GM12878 (cell line): Measurements from ENCODE around the gene UBAC2. TPM values are rescaled to one million over a fixed set of nuclear protein-coding genes. Genes with fewer than 3 reads are reported as not detected.

Experiments
- ATAC-seq: fragments of 200-7000 bp; cut with Tn5 transposase; 3 replicates; pipeline ENCODE4 v1.9.1; 2020; ENCODE audit warnings: mild to moderate bottlenecking, moderate library complexity
- BruUV-seq: library from RNA; stranded (reverse); fragments of 400-500 nt; replicated peaks from 2 replicates; lab custom pipeline; 2021; lab: Mats Ljungman, UMichigan
- CTCF ChIA-PET: fragments of 300-600 bp; sonication (Branson Sonifier 250); formaldehyde crosslinking; extraction: SDS; loops from one replicate; lab custom pipeline; 2021; ENCODE audit warnings: inconsistent platforms; lab: Yijun Ruan, JAX
- POLR2A ChIA-PET: fragments of 350-600 bp; formaldehyde crosslinking; extraction: SDS; loops from one replicate; lab custom pipeline; 2021; ENCODE audit warnings: inconsistent platforms; lab: Charles Lee
- RAD21 ChIA-PET: fragments of 300-600 bp; sonication (Branson Sonifier 250); formaldehyde crosslinking; loops from one replicate; lab custom pipeline; 2023; ENCODE audit warnings: antibody characterized with exemption; ENCODE audit not compliant: unreplicated experiment; lab: Charles Lee
- SMC1A ChIA-PET: fragments of 300-600 bp; sonication (Branson Sonifier 250); formaldehyde crosslinking; loops from one replicate; lab custom pipeline; 2023; ENCODE audit not compliant: unreplicated experiment, uncharacterized antibody; lab: Charles Lee
- DNase-seq: peaks from one replicate; pipeline ENCODE4 v3.0.0-alpha.2; 2011; ENCODE audit warnings: low read depth, low spot score
- FAIRE-seq: peaks from 3 replicates; lab custom pipeline; 2011; peaks lifted over from hg19 to GRCh38; lab: Jason Lieb, UNC
- H2AFZ ChIP-seq: 2 replicates; pipeline ENCODE4 v1.6.0; 2011; ENCODE audit warnings: low read depth, low read length, control low read depth; ENCODE audit not compliant: control insufficient read depth
- H3K27ac ChIP-seq: 2 replicates; pipeline ENCODE4 v1.5.1; 2011; ENCODE audit warnings: control low read depth; ENCODE audit not compliant: control insufficient read depth, insufficient read depth
- H3K27me3 ChIP-seq, 2 experiments: replicated peaks in 1 of 2; 2 replicates each; pipeline versions ENCODE4 v1.6.0 to v1.6.1; 2011; ENCODE audit warnings: low read length in 1 of 2; ENCODE audit not compliant: control insufficient read depth in 2 of 2, insufficient read depth in 2 of 2
- H3K36me3 ChIP-seq, 2 experiments: 2 replicates each; pipeline ENCODE4 v1.5.1; 2011; ENCODE audit warnings: low read length in 1 of 2; ENCODE audit not compliant: control insufficient read depth in 2 of 2, insufficient read depth in 2 of 2
- H3K4me1 ChIP-seq: 2 replicates; pipeline ENCODE4 v1.6.1; 2011; ENCODE audit warnings: mild to moderate bottlenecking, low read length, moderate library complexity, mixed read lengths; ENCODE audit not compliant: control insufficient read depth, insufficient read depth
- H3K4me2 ChIP-seq: 2 replicates; pipeline ENCODE4 v1.6.0; 2011; ENCODE audit warnings: control low read depth; ENCODE audit not compliant: control insufficient read depth, insufficient read depth
- H3K4me3 ChIP-seq: fragments of 200-600 bp; sonication (generic); 2 replicates; pipeline ENCODE4 v1.5.1; 2016
- H3K79me2 ChIP-seq: 2 replicates; pipeline ENCODE4 v1.6.0; 2011; ENCODE audit warnings: low read length; ENCODE audit not compliant: control insufficient read depth, insufficient read depth
- H3K9ac ChIP-seq: 2 replicates; pipeline ENCODE4 v1.8.0; 2011; ENCODE audit warnings: low read length, control low read depth, mixed read lengths; ENCODE audit not compliant: control insufficient read depth, insufficient read depth
- H3K9me3 ChIP-seq: replicated peaks from 3 replicates; pipeline ENCODE4 v1.5.1; 2011; ENCODE audit warnings: mild to moderate bottlenecking, low read length; ENCODE audit not compliant: control insufficient read depth, insufficient read depth
- H4K20me1 ChIP-seq: 2 replicates; pipeline ENCODE4 v1.6.0; 2011; ENCODE audit not compliant: control insufficient read depth, insufficient read depth
- ASH2L ChIP-seq: fragments of 300-600, 200-600 bp; sonication (generic); IDR thresholded peaks from 2 replicates; pipeline ENCODE4 v1.6.1; 2017; ENCODE audit warnings: low read depth, mild to moderate bottlenecking, borderline replicate concordance
- CREM ChIP-seq: IDR thresholded peaks from 2 replicates; pipeline ENCODE4 v1.6.1; 2014; ENCODE audit warnings: antibody characterized with exemption, low read depth
- E2F4 ChIP-seq: IDR thresholded peaks from 2 replicates; pipeline ENCODE4 v1.6.1; 2012; ENCODE audit warnings: low read depth, low read length, improper control_type of control experiment
- EED ChIP-seq: sonication (generic); IDR thresholded peaks from 2 replicates; pipeline ENCODE4 v1.6.1; 2016; ENCODE audit warnings: antibody characterized with exemption, low read depth
- KDM1A ChIP-seq: fragments of 200-600 bp; sonication (generic); IDR thresholded peaks from 2 replicates; pipeline ENCODE4 v1.6.1; 2016; ENCODE audit warnings: borderline replicate concordance
- KLF5 ChIP-seq: fragments of 450-650 bp; IDR thresholded peaks from 2 replicates; pipeline ENCODE4 v1.6.1; 2014; ENCODE audit warnings: mild to moderate bottlenecking; ENCODE audit not compliant: partially characterized antibody
- LARP7 ChIP-seq: fragments of 450-650 bp; IDR thresholded peaks from 2 replicates; pipeline ENCODE4 v1.6.1; 2017; ENCODE audit warnings: mild to moderate bottlenecking
- MAX ChIP-seq: IDR thresholded peaks from 2 replicates; pipeline ENCODE4 v1.6.1; 2012; ENCODE audit warnings: low read depth, low read length, improper control_type of control experiment
- MEF2A ChIP-seq: IDR thresholded peaks from 2 replicates; pipeline ENCODE4 v1.6.1; 2011; ENCODE audit warnings: low read depth, mild to moderate bottlenecking, low read length, moderate library complexity; ENCODE audit not compliant: insufficient read depth
- NR2C2 ChIP-seq: IDR thresholded peaks from 2 replicates; pipeline ENCODE4 v1.6.1; 2011; ENCODE audit warnings: borderline replicate concordance, low read depth; ENCODE audit not compliant: control insufficient read depth, insufficient read length
- PBX3 ChIP-seq: IDR thresholded peaks from 2 replicates; pipeline ENCODE4 v1.6.1; 2011; ENCODE audit warnings: mild to moderate bottlenecking, low read depth, low read length, moderate library complexity; ENCODE audit not compliant: insufficient replicate concordance
- RAD21 ChIP-seq: IDR thresholded peaks from 2 replicates; pipeline ENCODE4 v1.6.1; 2011; ENCODE audit warnings: mild to moderate bottlenecking, low read depth, low read length, moderate library complexity; ENCODE audit not compliant: insufficient read depth
- RELB ChIP-seq: fragments of 450-650 bp; IDR thresholded peaks from 2 replicates; pipeline ENCODE4 v1.6.1; 2017; ENCODE audit warnings: low read depth, mild to moderate bottlenecking, moderate library complexity
- SMC3 ChIP-seq: IDR thresholded peaks from 2 replicates; pipeline ENCODE4 v1.6.1; 2011; ENCODE audit warnings: low read length, improper control_type of control experiment, borderline replicate concordance
- TAF1 ChIP-seq: IDR thresholded peaks from 2 replicates; pipeline ENCODE4 v1.6.1; 2011; ENCODE audit warnings: mild to moderate bottlenecking, low read depth, low read length, borderline replicate concordance
- YY1 ChIP-seq: IDR thresholded peaks from 2 replicates; pipeline ENCODE4 v1.6.1; 2011; ENCODE audit warnings: low read depth, mild to moderate bottlenecking, low read length
- whole genome bisulfite sequencing: methylation state at CpG from one replicate; pipeline ENCODE4 v1.1.6; 2016; ENCODE audit warnings: low lambda C conversion rate; ENCODE audit not compliant: insufficient replicate concordance, insufficient coverage; ENCODE audit errors: missing lambda C conversion rate; 5-methylcytosine and 5-hydroxymethylcytosine counted together
- in situ Hi-C: fragments of 300-500 bp; cut with MboI; formaldehyde crosslinking; loops from 9 replicates; pipeline ENCODE4 v1.14.3; 2018; ENCODE audit warnings: mixed read lengths
- intact Hi-C: fragments of 100-400 bp; cut with micrococcal nuclease; formaldehyde crosslinking; loops from one replicate; pipeline ENCODE4 v1.14.2; 2022; ENCODE audit not compliant: unreplicated experiment
- polyA plus RNA-seq, 11 experiments: library from polyadenylated mRNA; depleted of rRNA in 4 of 11; unstranded in 6 of 11; stranded (reverse) in 5 of 11; fragments of >200 nt; fragmentation: Nextera tagmentation in 4 of 11; fragmentation: Illumina TruSeq in 1 of 11; extraction: Ambion mirVana in 4 of 11; extraction: Trizol in 1 of 11; gene quantifications; 1 replicate in 1 of 11; 2 replicates in 10 of 11; pipeline versions ENCODE4 v1.2.1 to v1.2.3, GENCODE V29; 2011 to 2016; ENCODE audit warnings: inconsistent platforms in 2 of 11, missing spikeins in 2 of 11, low read depth in 1 of 11
- total RNA-seq, 4 experiments: library from RNA; depleted of rRNA in 3 of 4; stranded (reverse); fragments of >200 nt in 3 of 4; fragmentation: Illumina TruSeq in 1 of 4; extraction: Trizol in 1 of 4; gene quantifications; 2 replicates each; pipeline versions ENCODE4 v1.2.1 to v1.2.3, GENCODE V29; 2013 to 2021

Gene UBAC2
- total and polyA plus RNA-seq, 10 of the 15 experiments (the other 5 are each of a cell fraction or from before 2014, with no cell fraction given), result 3.0 to 54.6 (median 17.4) TPM

GRCh38 chr13:99380921-99381645 lies 180.4 kb downstream of the UBAC2 start (continued):
- peak; percentile 86 for TF ChIP-seq MAX
- TF ChIP-seq SMC3, result no peak
- TF ChIP-seq KDM1A, result no peak
- no peak for TF ChIP-seq E2F4
- TF ChIP-seq, all 136 proteins: peak for 53

- peaks cover 58% of the 10 kb centered on the region for H3K4me1 ChIP-seq
- peak overlapping the region; percentile 41; the same call in 1 of the 2 replicates for H3K27ac ChIP-seq
- 100% methylated on average over 2 of the region's 2 CpGs for WGBS
- CTCF ChIA-PET, result interaction anchor here (0.7 to 22.3 kb wide), 14 partner anchors 8 to 205 kb away, joined by 3 to 577 read pairs (median 4); partner anchors contain the start of gene GPR183
- DNase-seq (no peak), ATAC-seq (no peak), FAIRE-seq (no peak)
- no peak overlapping the region for H3K4me3 ChIP-seq
- H3K36me3 ChIP-seq, result peaks cover 0 to 2% of the 10 kb centered on the region in 2 experiments; a peak in 1 of 4 replicates
- no peaks in the 10 kb centered on the region for H3K9me3 ChIP-seq
- in situ Hi-C loops (no loop called here), intact Hi-C loops (no loop called here)
- SMC1A ChIA-PET, result interaction anchor here (0.8 to 13.7 kb wide), 30 partner anchors 9 to 224 kb away, joined by 3 to 306 read pairs (median 7); partner anchors contain the start of genes CLYBL, GPR18 and GPR183
- POLR2A ChIA-PET, result interaction anchor here (0.7 to 3.9 kb wide), 16 partner anchors 10 to 205 kb away, joined by 3 to 14 read pairs (median 4); no protein-coding TSS in a partner anchor
- peak overlapping the region; percentile 15; the same call in 1 of the 2 replicates for H3K4me2 ChIP-seq
- no peak overlapping the region for H2AFZ ChIP-seq
- RAD21 ChIA-PET, result interaction anchor here (0.8 to 11.9 kb wide), 27 partner anchors 15 to 206 kb away, joined by 3 to 182 read pairs (median 6); partner anchors contain the start of genes GPR183 and UBAC2
- no peaks in the 10 kb centered on the region for H3K27me3 ChIP-seq
- no TSS peak for BruUV-seq
- no peak overlapping the region for H3K9ac ChIP-seq
- H3K79me2 ChIP-seq, result peaks cover 3% of the 10 kb centered on the region; the same call in 1 of the 2 replicates
- H4K20me1 ChIP-seq, result no peaks in the 10 kb centered on the region
- TF ChIP-seq PBX3 (no peak), E2F4 (no peak), CREM (no peak), NR2C2 (no peak), LARP7 (no peak), RELB (no peak), MEF2A (no peak), YY1 (no peak), ASH2L (no peak), KLF5 (no peak), TAF1 (no peak), RAD21 (no peak), EED (no peak)
Measured at GRCh38 chr13:99381766-99382165, 181.1 kb downstream of the UBAC2 start.
